A673 (cell line): ENCODE data around the gene MVB12B. TPM values are rescaled to one million over a fixed set of nuclear protein-coding genes. Genes with fewer than 3 reads are reported as not detected.

Source experiments
- BruUV-seq: library from RNA; stranded (reverse); fragments of 400-500 nt; replicated peaks from 2 replicates; lab custom pipeline; 2021; lab: Mats Ljungman, UMichigan
- CTCF ChIA-PET: fragments of 300-600 bp; sonication (Branson Sonifier 250); formaldehyde crosslinking; loops from one replicate; lab custom pipeline; 2022; ENCODE audit warnings: antibody characterized with exemption; lab: Charles Lee
- POLR2A ChIA-PET: fragments of 300-600 bp; sonication (Branson Sonifier 250); formaldehyde crosslinking; loops from one replicate; lab custom pipeline; 2022; ENCODE audit warnings: antibody characterized with exemption; ENCODE audit not compliant: low non-redundant PET; lab: Charles Lee
- DNase-seq: peaks from one replicate; pipeline ENCODE4 v3.0.0-alpha.2; 2015; ENCODE audit warnings: low spot score
- H3K27ac ChIP-seq: fragments of 200-600 bp; sonication (generic); 2 replicates; pipeline ENCODE4 v1.5.1; 2016; ENCODE audit warnings: mixed run types, low read depth, mild to moderate bottlenecking, mixed read lengths, antibody characterized with exemption, low read length; ENCODE audit not compliant: poor library complexity, severe bottlenecking
- H3K27me3 ChIP-seq: fragments of 200-600 bp; sonication (generic); replicated peaks from 2 replicates; pipeline ENCODE4 v1.6.1; 2017; ENCODE audit warnings: mixed run types, low read depth, mild to moderate bottlenecking, mixed read lengths, antibody characterized with exemption, low read length; ENCODE audit not compliant: insufficient read depth, poor library complexity
- H3K36me3 ChIP-seq: fragments of 200-600 bp; sonication (generic); 2 replicates; pipeline ENCODE4 v1.6.1; 2016; ENCODE audit warnings: mixed run types, mild to moderate bottlenecking, mixed read lengths, antibody characterized with exemption, low read length; ENCODE audit not compliant: insufficient read depth, poor library complexity, severe bottlenecking
- H3K4me1 ChIP-seq: fragments of 200-600 bp; sonication (generic); 2 replicates; pipeline ENCODE4 v1.6.1; 2017; ENCODE audit warnings: mixed run types, mild to moderate bottlenecking, mixed read lengths, antibody characterized with exemption, low read length; ENCODE audit not compliant: insufficient read depth, poor library complexity, severe bottlenecking
- H3K4me3 ChIP-seq: fragments of 200-600 bp; sonication (generic); 2 replicates; pipeline ENCODE4 v1.5.1; 2016; ENCODE audit warnings: low read depth, mixed run types, mild to moderate bottlenecking, mixed read lengths, low read length; ENCODE audit not compliant: poor library complexity, severe bottlenecking
- H3K9me3 ChIP-seq: fragments of 200-600 bp; sonication (generic); 2 replicates; pipeline ENCODE4 v1.6.1; 2016; ENCODE audit warnings: mixed run types, low read depth, mild to moderate bottlenecking, mixed read lengths, antibody characterized with exemption, low read length; ENCODE audit not compliant: poor library complexity, severe bottlenecking
- EZH2 ChIP-seq: fragments of 200-600 bp; sonication (generic); IDR thresholded peaks from 2 replicates; pipeline ENCODE4 v1.6.1; 2017; ENCODE audit warnings: borderline replicate concordance, low read depth, mild to moderate bottlenecking, mixed read lengths, antibody characterized with exemption, low read length; ENCODE audit not compliant: poor library complexity, severe bottlenecking
- intact Hi-C: fragments of 100-400 bp; cut with micrococcal nuclease; formaldehyde crosslinking; loops from one replicate; pipeline ENCODE4 v1.10.0; 2022; ENCODE audit not compliant: unreplicated experiment
- total RNA-seq: library from RNA; stranded (reverse); gene quantifications from 2 replicates; pipeline ENCODE4 v1.2.3, GENCODE V29; 2021
- TF ChIP-seq, protein P1 (sequence below): fragments of 300-800, 200-600 bp; sonication (generic); conservative IDR thresholded peaks from 2 replicates; pipeline ENCODE4 v1.5.1; 2017; ENCODE audit warnings: low read depth, mild to moderate bottlenecking, antibody characterized with exemption, low read length, moderate library complexity, mixed read lengths

The MVB12B gene
- total RNA-seq, 1 experiment from 2014 or later, result 12.3 TPM

DNA sequence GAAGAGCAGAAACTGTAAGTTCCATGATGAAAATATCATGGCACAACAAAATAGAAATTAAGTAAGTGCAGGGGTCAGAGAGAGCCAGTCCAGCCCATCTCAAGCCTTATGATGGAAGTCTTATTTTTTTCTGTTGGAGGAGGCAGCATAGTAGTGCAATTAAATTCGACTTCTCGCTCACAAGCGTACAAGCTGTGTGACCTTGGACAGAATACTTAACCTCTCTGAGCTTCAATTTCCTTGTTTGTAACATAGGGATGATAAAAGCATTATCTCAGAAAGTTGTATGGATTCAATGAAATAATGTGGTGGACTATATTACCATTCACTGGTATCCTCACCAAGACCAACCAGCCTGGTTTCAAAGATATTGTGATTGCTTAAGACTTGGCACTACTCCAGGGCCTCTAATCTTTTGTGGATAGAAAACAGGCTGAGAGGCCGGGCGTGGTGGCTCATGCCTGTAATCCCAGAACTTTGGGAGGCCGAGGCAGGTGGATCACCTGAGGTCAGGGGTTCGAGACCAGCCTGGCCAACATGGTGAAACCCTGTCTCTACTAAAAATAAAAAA, 26.8 kb upstream of the MVB12B start:
- Histone ChIP-seq H3K9me3 (no peaks in the 10 kb centered on the region), H3K4me1 (no peaks in the 10 kb centered on the region), H3K4me3 (no peak overlapping the region), H3K27ac (no peak overlapping the region), H3K36me3 (no peaks in the 10 kb centered on the region), H3K27me3 (no peaks in the 10 kb centered on the region)
- TF ChIP-seq, protein P1, sequence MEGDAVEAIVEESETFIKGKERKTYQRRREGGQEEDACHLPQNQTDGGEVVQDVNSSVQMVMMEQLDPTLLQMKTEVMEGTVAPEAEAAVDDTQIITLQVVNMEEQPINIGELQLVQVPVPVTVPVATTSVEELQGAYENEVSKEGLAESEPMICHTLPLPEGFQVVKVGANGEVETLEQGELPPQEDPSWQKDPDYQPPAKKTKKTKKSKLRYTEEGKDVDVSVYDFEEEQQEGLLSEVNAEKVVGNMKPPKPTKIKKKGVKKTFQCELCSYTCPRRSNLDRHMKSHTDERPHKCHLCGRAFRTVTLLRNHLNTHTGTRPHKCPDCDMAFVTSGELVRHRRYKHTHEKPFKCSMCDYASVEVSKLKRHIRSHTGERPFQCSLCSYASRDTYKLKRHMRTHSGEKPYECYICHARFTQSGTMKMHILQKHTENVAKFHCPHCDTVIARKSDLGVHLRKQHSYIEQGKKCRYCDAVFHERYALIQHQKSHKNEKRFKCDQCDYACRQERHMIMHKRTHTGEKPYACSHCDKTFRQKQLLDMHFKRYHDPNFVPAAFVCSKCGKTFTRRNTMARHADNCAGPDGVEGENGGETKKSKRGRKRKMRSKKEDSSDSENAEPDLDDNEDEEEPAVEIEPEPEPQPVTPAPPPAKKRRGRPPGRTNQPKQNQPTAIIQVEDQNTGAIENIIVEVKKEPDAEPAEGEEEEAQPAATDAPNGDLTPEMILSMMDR, result no peak
- TF ChIP-seq EZH2, result no peak
- DNase-seq, result peak; percentile 45
- POLR2A ChIA-PET, result no interaction called here
- CTCF ChIA-PET, result interaction anchor here (1.6 kb wide), 1 partner anchor 99 kb away, joined by 5 read pairs; no protein-coding TSS in a partner anchor
- intact Hi-C loops, result no loop called here
- no TSS peak for BruUV-seq

DNA sequence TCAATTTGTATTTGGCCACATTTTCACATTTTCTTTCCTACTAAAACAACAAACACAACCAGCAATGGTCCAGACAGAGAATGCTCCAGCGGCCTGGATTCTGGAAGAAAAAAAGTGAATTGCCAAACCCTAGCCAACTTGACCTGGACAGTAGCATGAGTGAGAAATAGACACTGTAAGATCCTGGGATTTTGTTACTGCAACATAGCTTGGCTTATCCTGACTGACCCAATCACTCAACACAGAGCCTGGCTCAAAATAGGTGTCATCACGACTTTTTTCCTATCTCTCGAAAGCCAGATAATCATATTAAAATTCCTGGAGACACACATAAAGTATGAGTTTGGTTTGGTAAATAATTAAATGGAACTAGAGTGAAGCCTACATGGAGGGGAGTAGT, 25.4 kb upstream of the MVB12B start:
- Histone ChIP-seq H3K27ac (no peak overlapping the region), H3K36me3 (no peaks in the 10 kb centered on the region), H3K4me3 (no peak overlapping the region), H3K9me3 (no peaks in the 10 kb centered on the region), H3K4me1 (no peaks in the 10 kb centered on the region), H3K27me3 (no peaks in the 10 kb centered on the region)
- no peak for DNase-seq
- POLR2A ChIA-PET, result no interaction called here
- no TSS peak for BruUV-seq
- CTCF ChIA-PET, result interaction anchor here (1.2 to 1.8 kb wide), 2 partner anchors 97 to 190 kb away, joined by 3 to 11 read pairs; no protein-coding TSS in a partner anchor
- TF ChIP-seq, protein P1, result no peak
- no peak for TF ChIP-seq EZH2
- intact Hi-C loops, result no loop called here

DNA sequence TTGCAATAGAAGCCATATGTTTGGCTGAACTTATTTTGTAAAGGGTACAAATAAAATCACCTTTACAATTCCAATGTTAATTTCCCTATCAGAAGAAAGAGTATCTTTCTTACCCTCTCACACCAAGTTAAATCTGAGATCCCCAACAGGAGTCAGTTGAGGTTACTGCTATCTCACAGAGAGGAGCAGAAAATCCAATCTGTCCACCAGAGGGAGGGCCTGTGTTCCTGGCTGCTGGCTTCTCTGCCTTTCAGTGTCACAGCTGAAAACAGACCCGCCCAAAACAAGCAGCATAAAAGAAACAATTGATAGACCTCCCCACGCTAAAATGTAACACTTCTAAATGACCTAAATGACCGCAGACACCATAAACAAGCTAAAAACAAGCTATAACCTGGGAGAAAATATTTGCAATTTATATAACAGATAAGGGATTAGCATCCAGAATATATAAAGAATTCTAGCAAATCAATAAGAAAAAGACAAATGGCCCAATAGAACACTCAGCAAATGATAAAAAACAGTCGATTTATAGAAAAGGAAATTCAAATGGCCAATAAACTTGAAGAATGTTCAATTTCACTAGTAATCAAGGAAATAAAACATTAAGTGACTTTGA, 24.5 kb upstream of the MVB12B start:
- Histone ChIP-seq H3K9me3 (no peaks in the 10 kb centered on the region), H3K27ac (no peak overlapping the region), H3K27me3 (no peaks in the 10 kb centered on the region), H3K4me3 (no peak overlapping the region), H3K36me3 (no peaks in the 10 kb centered on the region), H3K4me1 (no peaks in the 10 kb centered on the region)
- peak; percentile 68 for DNase-seq
- intact Hi-C loops, result loop anchor here (1.0 to 2.0 kb wide), 2 partner anchors 96 to 189 kb away; no protein-coding TSS in a partner anchor
- ChIA-PET CTCF (interaction anchor here (0.6 to 1.8 kb wide), 3 partner anchors 96 to 190 kb away, joined by 3 to 12 read pairs (median 11); no protein-coding TSS in a partner anchor), POLR2A (no interaction called here)
- TF ChIP-seq, protein P1, result peak; percentile 80
- TF ChIP-seq EZH2, result no peak
- BruUV-seq, result no TSS peak
